Naive B cell (primary cell): ENCODE results near the gene IER2. TPM values are rescaled to one million over a fixed set of nuclear protein-coding genes. Genes with fewer than 3 reads are reported as not detected.

Experiments
- ATAC-seq, 2 donors: fragments of 150-1000 bp; cut with Tn5 transposase; 2 replicates each; pipeline ENCODE4 v1.10.0; 2021; ENCODE audit warnings: low read depth in 2 of 2, mild to moderate bottlenecking in 2 of 2, moderate library complexity in 2 of 2
- DNase-seq: peaks from one replicate; pipeline ENCODE4 v3.0.0; 2022
- H3K27ac Mint-ChIP-seq, 6 donors: one replicate each; pipeline ENCODE4 v1.8.0; 2020 to 2022; ENCODE audit warnings: mild to moderate bottlenecking in 6 of 6, mixed read lengths in 6 of 6, moderate library complexity in 5 of 6, inconsistent platforms in 2 of 6
- H3K27me3 Mint-ChIP-seq, 3 donors: one replicate each; pipeline ENCODE4 v1.8.0; 2021 to 2022; ENCODE audit warnings: mixed read lengths in 3 of 3, mild to moderate bottlenecking in 1 of 3
- H3K36me3 Mint-ChIP-seq, 2 donors: one replicate each; pipeline ENCODE4 v1.8.0; 2020 to 2022; ENCODE audit warnings: mixed read lengths in 2 of 2, inconsistent platforms in 1 of 2, mild to moderate bottlenecking in 1 of 2
- H3K4me1 Mint-ChIP-seq, 3 donors: one replicate each; pipeline ENCODE4 v1.8.0; 2020 to 2022; ENCODE audit warnings: mixed read lengths in 3 of 3, inconsistent platforms in 1 of 3, mild to moderate bottlenecking in 1 of 3, moderate library complexity in 1 of 3
- H3K4me3 Mint-ChIP-seq, 8 donors: one replicate each; pipeline ENCODE4 v1.8.0; 2020 to 2022; ENCODE audit warnings: mild to moderate bottlenecking in 8 of 8, mixed read lengths in 8 of 8, moderate library complexity in 8 of 8, inconsistent platforms in 2 of 8
- H3K9me3 Mint-ChIP-seq, 7 donors: one replicate each; pipeline ENCODE4 v1.8.0; 2020 to 2022; ENCODE audit warnings: mixed read lengths in 7 of 7, mild to moderate bottlenecking in 5 of 7, inconsistent platforms in 2 of 7, moderate library complexity in 1 of 7
- polyA plus RNA-seq, 6 donors: library from polyadenylated mRNA; unstranded; fragments of 300-500 nt; fragmentation: Illumina TruSeq; gene quantifications; one replicate each; pipeline ENCODE4 v1.2.3, GENCODE V29; 2021; ENCODE audit warnings: low read depth in 6 of 6

Gene IER2, protein sequence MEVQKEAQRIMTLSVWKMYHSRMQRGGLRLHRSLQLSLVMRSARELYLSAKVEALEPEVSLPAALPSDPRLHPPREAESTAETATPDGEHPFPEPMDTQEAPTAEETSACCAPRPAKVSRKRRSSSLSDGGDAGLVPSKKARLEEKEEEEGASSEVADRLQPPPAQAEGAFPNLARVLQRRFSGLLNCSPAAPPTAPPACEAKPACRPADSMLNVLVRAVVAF
- 1,000 to 10,000 TPM in 2 of 6 donors, 100 to 1,000 TPM in 4; 351 to 1,131 (median 562) TPM for polyA plus RNA-seq

DNA sequence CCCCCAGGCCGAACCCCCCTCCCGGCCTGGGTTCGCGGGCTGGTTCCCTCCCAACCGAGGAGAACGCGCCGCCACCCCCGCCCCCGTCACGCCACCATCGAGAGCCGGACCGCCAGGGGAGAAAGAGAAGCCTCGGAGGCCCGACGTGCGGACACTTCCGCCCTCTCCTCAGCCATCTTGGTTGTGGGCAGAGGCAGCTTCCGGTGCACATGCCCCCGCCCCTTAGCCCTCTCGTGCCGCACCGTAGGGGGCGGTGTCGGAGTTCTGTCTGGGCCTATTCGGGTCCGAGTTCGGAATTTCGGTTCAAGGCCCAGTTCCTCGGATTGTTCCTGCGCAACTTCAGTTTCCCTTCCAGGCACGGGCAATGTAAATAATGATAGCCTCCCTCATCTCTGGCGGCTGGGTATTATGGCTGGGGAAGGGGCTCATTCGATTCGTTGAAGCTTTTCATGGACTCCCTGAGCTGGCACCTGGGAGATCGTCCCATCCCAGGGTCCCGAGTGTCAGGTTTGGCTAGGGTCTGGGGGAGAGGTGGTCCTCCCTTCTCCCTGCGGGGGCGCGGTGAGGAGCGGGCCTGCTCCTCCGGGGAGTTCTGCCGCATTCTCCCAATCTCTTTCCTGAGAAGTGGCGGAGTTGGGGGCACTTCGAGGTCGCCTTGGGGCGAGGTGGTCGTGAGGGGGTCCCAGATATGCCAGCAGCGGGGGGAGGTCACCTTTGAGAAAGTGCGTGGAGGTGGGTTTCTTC is at the start of gene IER2, which contains the start of gene STX10:
TSS of gene IER2 (plus strand) at position 225 of the 744 bp plus-strand sequence. CDS start 2,776 bp downstream, outside the sequence.
TSS of gene STX10 (minus strand) at position 189 of the 744 bp plus-strand sequence. CDS start 202 bp downstream, outside the sequence.
- H3K9me3 Mint-ChIP-seq, result peaks cover 0 to 6% (median 0%) of the 10 kb centered on the region in 7 donors
- ATAC-seq (peak; percentile 51 to 52), DNase-seq (peak; percentile 93)
- peaks cover 0 to 3% (median 0%) of the 10 kb centered on the region in 3 donors for H3K27me3 Mint-ChIP-seq
- peaks cover 17 to 24% of the 10 kb centered on the region in 2 donors for H3K36me3 Mint-ChIP-seq
- peak within 1 kb of the TSS; percentile 89 to 99 (median 98) for H3K4me3 Mint-ChIP-seq
- H3K27ac Mint-ChIP-seq, result peak within 1 kb of the TSS; percentile 99 to 100 (median 100)
- peaks cover 36 to 62% (median 36%) of the 10 kb centered on the region in 3 donors for H3K4me1 Mint-ChIP-seq

DNA sequence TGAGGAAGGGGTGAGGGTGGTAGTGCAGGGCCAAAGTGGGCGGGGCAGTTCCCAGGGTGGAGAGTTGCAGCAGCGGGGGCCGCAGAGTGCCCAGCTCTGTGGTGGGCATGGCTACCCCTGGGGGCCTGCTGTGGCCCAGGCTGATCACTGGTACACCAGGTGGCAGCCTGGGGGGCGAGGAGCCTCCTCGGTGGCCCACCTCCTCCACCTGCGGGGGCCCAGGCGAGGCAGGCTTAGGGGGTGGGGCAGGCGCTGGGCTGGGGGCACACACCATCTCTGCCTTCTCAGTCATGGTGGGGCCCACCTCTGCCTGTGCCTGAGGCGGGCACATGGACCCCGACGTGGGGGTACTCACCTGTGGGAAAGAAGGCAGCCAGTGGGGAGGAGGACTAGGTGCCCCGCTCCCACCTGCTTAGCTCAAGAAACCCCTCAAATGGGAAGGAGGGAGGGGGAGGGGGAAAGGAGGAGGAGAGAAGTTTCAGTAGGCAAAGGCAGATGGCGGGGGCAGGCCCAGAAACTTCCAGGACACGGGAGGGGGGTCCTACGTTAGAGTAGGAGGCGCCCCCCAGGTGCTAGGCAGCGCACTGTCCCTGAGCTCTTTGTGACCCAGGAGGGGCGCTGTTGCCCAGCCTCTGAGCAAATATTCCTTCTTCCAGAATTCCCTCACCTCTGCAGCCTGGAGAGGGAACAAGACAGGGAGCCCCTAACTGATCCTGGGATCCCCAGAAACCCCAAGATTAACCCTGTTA is 49.2 kb upstream of the IER2 start:
- Mint-ChIP-seq H3K4me3 (peak overlapping the region; percentile 89 to 99 (median 97)), H3K9me3 (no peaks in the 10 kb centered on the region), H3K36me3 (peaks cover 9% of the 10 kb centered on the region in 2 donors), H3K27ac (peak overlapping the region; percentile 91 to 100 (median 94)), H3K4me1 (peaks cover 41 to 60% (median 41%) of the 10 kb centered on the region in 3 donors), H3K27me3 (no peaks in the 10 kb centered on the region)
- ATAC-seq, result no peak
- no peak for DNase-seq

DNA sequence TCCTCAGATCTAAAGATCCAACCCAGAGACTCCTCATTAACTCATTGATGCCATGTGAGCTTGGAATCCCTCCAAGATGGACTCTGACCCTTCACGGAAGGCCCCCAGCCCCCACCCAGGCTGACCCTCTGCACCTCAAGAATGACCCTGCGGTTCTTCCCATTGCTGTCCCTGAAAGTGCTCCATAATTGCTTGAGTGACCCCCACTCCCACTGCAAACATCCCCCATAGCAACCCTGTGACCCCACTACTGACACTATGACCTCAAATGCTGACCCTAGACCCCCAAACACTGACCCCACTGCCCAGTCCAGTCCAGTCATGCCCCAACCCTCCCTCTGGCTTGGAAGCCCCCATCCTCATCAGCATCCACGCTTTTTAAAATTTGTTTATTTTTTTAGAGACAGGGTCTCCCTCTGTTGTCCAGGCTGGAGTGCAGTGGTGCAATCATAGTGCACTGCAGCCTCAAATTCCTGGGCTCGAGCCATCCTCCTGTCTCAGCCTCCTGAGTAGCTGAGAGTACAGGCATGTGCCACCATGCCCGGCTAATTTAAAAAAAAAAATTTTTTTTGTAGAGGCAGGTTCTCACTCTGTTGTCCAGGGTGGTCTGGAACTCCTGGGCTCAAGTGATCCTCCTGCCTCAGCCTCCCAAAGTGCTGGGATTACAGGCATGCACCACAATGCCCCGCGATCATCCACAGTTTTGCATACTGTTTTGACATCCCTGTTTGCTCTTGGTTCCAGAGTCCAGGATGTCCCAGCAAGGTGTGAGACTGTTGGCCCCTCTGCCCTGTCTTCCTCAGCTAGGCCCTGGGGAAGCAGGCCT is 48.4 kb upstream of the IER2 start:
- Mint-ChIP-seq H3K9me3 (no peaks in the 10 kb centered on the region), H3K27ac (peak overlapping the region; percentile 91 to 100 (median 94)), H3K4me1 (peaks cover 38 to 60% (median 46%) of the 10 kb centered on the region in 3 donors), H3K4me3 (peak overlapping the region; percentile 89 to 99 (median 97)), H3K36me3 (peaks cover 9% of the 10 kb centered on the region in 2 donors), H3K27me3 (no peaks in the 10 kb centered on the region)
- DNase-seq (no peak), ATAC-seq (no peak)

DNA sequence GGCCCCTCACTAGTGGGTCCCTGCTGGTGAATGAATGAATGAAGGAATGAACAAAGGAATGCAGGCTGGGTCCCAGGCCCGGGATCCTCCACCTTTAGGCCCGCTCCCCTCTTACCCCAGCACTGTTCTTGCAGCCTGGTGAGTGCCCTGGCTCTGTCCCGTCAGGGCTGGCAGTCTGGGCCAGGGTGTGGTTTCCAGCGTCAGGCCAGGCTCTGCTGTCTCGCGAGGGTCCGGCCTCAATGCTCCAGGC is 47.9 kb upstream of the IER2 start:
- peaks cover 38 to 60% (median 47%) of the 10 kb centered on the region in 3 donors for H3K4me1 Mint-ChIP-seq
- DNase-seq, result no peak
- no peaks in the 10 kb centered on the region for H3K9me3 Mint-ChIP-seq
- H3K4me3 Mint-ChIP-seq, result peak overlapping the region; percentile 89 to 99 (median 97)
- H3K27ac Mint-ChIP-seq, result peak overlapping the region; percentile 91 to 100 (median 94)
- peaks cover 6 to 9% of the 10 kb centered on the region in 2 donors for H3K36me3 Mint-ChIP-seq
- H3K27me3 Mint-ChIP-seq, result no peaks in the 10 kb centered on the region
- ATAC-seq, result no peak

DNA sequence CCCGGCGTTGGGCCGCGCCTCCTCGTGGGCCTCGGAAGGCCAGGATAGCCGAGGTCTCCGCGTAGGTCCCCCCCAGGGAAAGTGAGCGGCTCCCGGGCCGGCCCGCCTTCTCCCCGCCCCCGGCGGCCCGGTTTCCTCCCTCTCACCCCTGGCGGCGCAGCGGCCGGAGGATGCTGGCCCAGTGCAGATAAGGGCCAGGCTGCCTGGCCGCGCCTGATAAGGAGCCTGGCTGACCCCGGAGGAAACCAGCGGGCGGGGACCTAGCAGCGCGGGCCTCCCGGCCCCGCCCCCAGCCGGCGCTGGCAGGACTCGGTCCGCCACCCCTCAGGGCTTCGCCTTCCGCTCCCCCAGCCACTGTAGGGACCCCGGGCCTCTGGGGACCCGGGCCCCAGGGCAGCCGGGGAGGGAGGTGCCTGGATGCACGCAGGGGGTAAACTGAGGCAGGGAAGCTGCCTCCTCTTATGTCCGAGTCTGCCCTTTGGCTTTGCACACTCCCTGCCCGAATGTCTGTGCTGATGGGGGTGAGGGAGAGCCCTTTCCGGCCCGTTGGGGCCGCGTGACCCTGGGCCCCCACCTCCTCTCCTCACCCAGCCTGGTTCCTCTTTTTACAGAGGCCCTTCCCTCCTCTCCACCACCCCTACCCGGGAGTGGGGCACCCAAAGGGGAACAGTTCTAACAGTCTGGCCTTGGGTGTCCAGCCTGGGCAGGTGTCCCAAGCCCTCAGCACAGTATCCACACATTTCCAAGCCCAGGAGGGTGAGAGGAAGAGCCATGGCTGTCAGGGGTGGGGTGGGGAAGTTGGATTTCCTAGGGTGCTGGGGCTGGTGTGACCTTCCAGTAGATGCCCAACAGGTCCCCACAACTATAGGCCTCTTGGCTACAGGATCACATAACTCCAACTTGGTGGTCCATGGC is 47.3 kb upstream of the IER2 start, which contains the start of gene LYL1:
TSS of gene LYL1 (minus strand) at position 193 of the 915 bp plus-strand sequence. CDS start 1,687 bp downstream, outside the sequence.
- H3K27ac Mint-ChIP-seq, result peak within 1 kb of the TSS; percentile 91 to 100 (median 100)
- H3K4me1 Mint-ChIP-seq, result peaks cover 38 to 57% (median 51%) of the 10 kb centered on the region in 3 donors
- no peaks in the 10 kb centered on the region for H3K27me3 Mint-ChIP-seq
- peak; percentile 57 to 62 for ATAC-seq
- DNase-seq, result peak; percentile 95
- H3K36me3 Mint-ChIP-seq, result peaks cover 6 to 9% of the 10 kb centered on the region in 2 donors
- H3K9me3 Mint-ChIP-seq, result no peaks in the 10 kb centered on the region
- peak within 1 kb of the TSS; percentile 89 to 99 (median 97) for H3K4me3 Mint-ChIP-seq

DNA sequence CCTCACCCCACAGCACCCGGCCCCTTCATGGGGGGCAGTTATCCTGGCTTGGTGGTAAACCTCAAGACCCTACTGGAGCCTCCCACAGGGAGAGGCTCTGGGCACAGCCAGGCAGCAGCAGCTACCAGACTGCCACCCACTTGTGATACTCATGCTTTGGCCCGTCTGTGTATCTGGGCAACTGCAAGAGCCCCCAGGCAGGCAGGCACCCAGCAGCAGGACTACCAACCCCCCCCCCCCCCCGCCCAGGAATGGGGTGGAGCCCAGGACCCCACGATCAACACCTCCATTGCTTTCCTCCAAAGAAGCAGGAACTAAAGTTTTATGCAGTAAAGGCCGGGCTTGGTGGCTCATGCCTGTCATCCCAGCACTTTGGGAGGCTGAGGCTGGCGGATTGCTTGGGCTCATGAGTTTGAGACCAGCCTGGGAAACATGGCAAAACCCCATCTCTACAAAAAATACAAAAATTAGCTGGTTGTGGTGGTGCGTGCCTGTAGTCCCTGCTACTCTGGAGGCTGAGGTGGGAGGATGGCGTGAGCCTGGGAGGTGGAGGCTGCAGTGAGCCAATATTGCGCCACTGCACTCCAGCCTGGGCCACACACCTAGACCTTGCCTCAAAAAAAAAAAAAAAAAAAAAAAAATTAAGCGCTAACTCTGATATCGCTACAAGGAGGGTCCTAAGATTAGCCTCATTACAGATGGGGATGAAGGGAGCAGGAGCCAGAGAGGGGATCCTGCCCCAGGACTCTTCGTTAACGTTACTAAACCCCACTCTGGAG is 46.4 kb upstream of the IER2 start:
- no peak for DNase-seq
- ATAC-seq, result peak; percentile 2 to 5
- Mint-ChIP-seq H3K36me3 (peaks cover 6 to 9% of the 10 kb centered on the region in 2 donors), H3K27me3 (no peaks in the 10 kb centered on the region), H3K27ac (peak overlapping the region; percentile 91 to 100 (median 100)), H3K4me1 (peaks cover 32 to 51% (median 49%) of the 10 kb centered on the region in 3 donors), H3K4me3 (peak overlapping the region; percentile 89 to 99 (median 97)), H3K9me3 (no peaks in the 10 kb centered on the region)

DNA sequence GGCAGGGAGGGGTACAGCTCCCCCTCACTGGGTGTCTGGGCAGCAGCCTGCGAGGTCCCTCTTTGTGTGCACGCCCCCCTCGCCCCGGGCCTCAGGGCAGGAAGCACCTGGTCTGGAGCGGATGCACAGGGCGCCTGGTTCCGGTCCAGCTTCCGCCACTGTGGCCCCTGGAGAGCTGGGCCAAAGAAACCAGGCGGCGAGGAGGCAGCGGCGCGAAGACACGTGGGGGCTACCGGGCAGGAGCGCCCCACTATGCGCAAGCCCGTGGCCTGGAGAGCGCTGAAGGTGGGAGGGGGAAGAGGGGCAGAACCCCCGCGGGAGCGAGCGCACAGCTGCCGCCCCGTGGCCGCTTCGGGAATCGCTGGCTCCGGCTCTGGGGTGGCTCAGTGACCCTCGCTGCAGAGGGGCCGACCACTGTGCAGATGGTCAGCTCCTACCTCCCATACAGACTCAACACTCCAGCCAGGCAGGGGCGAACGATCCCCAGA is 45.8 kb upstream of the IER2 start:
- H3K9me3 Mint-ChIP-seq, result no peaks in the 10 kb centered on the region
- H3K27ac Mint-ChIP-seq, result peak overlapping the region; percentile 91 to 100 (median 100)
- ATAC-seq, result peak; percentile 69 to 71
- H3K27me3 Mint-ChIP-seq, result no peaks in the 10 kb centered on the region
- peak overlapping the region; percentile 89 to 99 (median 97) for H3K4me3 Mint-ChIP-seq
- H3K36me3 Mint-ChIP-seq, result peaks cover 6 to 9% of the 10 kb centered on the region in 2 donors
- peaks cover 28 to 51% (median 42%) of the 10 kb centered on the region in 3 donors for H3K4me1 Mint-ChIP-seq
- DNase-seq, result peak; percentile 99

DNA sequence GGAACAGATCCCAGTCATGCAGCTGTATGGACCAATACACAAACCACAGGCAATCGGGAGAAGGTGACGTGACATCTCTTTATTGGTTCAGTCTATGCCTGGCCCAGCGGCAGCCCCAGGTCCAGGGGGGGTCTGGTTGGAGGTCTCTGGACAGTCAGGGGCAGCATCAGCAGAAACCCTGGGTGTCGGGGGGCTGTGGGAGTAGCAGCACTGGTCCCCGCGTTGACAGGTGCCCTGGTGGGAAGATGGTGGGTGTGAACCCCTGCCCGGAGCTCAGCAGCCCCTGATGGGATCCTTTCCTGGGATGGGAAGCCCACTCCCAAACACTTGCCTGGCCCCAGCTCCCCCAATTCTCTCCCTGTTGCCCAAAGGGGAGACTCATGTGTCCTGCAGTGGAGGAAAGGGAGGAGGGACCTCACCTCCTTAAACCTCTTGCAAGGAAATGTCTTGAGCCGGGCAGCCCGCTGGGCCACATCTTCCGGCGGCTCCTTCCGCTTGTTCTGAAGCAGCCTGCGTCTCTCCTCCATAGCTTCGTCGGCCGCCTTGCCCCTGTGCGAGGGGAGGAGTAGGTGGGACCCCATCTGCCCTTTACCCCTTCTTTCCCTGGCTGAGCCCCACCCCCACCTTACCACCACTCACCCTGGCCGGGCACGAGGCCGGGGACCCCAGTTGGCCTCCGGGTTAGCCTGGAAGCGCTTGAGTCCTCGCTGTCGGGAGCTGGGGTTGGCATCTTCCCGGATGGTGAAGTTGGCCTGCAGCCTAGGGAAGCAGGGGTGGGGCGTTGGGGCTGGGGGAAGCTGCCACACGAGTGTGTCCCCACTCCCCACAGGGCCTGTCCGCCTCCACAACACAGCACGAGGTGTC is 45.1 kb upstream of the IER2 start:
- peaks cover 24 to 48% (median 36%) of the 10 kb centered on the region in 3 donors for H3K4me1 Mint-ChIP-seq
- peaks cover 3 to 4% of the 10 kb centered on the region in 2 donors for H3K36me3 Mint-ChIP-seq
- no peaks in the 10 kb centered on the region for H3K27me3 Mint-ChIP-seq
- ATAC-seq (peak; percentile 1 to 2), DNase-seq (no peak)
- H3K27ac Mint-ChIP-seq, result peak overlapping the region; percentile 91 to 100 (median 100)
- H3K4me3 Mint-ChIP-seq, result peak overlapping the region; percentile 89 to 99 (median 97)
- no peaks in the 10 kb centered on the region for H3K9me3 Mint-ChIP-seq

DNA sequence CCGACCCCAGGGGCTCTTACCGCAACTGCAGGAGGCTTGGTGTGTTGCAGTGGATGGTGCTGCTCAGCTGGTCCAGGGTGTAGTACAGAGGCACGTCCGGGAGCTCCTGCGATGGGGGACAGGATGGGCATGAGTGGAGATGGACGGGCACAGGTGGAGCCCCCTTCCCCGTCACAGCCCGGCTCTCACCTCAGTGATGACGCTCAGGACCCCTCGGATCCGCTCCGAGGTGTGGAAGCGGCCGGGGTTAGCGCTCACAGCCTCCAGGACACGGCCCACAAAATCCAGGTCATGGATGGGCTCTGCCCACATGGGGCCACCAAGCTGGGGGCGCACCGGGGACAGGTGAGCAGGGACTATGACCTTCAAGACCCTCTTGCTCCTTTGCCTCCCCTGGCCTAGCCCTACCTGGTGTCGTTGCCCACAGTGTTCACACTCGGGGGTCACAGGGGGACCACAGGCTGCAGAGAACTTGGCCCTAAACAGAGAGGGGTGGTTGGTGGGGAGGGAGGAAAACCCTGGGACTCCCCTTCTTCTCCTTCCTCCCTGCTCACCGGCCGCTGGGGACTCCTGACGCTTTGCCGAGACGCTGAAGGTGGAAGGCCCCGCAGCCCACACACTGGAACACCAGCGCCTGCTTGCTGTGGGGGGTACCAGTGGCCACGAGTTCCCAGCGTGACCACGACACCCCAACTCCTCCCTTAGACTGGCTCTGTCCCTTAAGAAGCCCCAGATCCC is 40.7 kb upstream of the IER2 start:
- peaks cover 3 to 31% (median 14%) of the 10 kb centered on the region in 3 donors for H3K4me1 Mint-ChIP-seq
- no peak overlapping the region for H3K27ac Mint-ChIP-seq
- no peaks in the 10 kb centered on the region for H3K9me3 Mint-ChIP-seq
- no peaks in the 10 kb centered on the region for H3K27me3 Mint-ChIP-seq
- ATAC-seq (no peak), DNase-seq (no peak)
- H3K4me3 Mint-ChIP-seq, result no peak overlapping the region
- H3K36me3 Mint-ChIP-seq, result no peaks in the 10 kb centered on the region

DNA sequence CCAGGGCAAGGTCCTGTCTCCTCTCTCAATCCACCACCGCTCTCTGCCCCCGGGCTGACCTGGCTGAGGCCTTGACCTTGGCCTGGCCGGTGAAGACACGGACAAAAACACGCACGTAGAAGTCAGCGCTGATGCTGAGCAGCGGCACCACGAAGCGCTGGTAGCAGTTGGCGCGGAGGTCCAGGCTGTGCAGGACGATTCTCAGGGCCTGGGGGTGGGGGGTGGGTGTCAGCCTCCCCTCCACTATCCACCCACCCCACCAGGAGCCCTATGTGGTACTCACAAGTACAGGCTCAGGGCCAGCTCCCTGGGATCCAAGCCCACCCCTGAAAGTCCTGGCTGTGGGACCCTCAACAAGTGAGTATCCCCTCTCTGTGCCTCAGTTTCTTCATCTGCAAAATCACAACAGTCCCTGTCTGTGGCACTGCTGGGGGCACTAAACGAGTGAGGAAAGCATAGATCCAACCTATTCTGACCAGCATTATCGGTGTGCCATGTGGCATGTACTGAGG is 40.1 kb upstream of the IER2 start:
- ATAC-seq (no peak), DNase-seq (no peak)
- peaks cover 0 to 31% (median 9%) of the 10 kb centered on the region in 3 donors for H3K4me1 Mint-ChIP-seq
- no peaks in the 10 kb centered on the region for H3K27me3 Mint-ChIP-seq
- peak overlapping the region in 1 of 8 donors; percentile 52 for H3K4me3 Mint-ChIP-seq
- H3K27ac Mint-ChIP-seq, result no peak overlapping the region
- H3K9me3 Mint-ChIP-seq, result no peaks in the 10 kb centered on the region
- H3K36me3 Mint-ChIP-seq, result no peaks in the 10 kb centered on the region
